ENCODE measurements around the gene SGMS1. TPM values are rescaled to one million over a fixed set of nuclear protein-coding genes. Genes with fewer than 3 reads are reported as not detected.
"Not testable (repeated sequence)": the region's sequence is repeated elsewhere in the genome, so short reads cannot be mapped to it uniquely, and the experiment has no call there.

SGMS1 gene
- total RNA-seq, 1 experiment from 2014 or later = 31.8 TPM

- no peak for DNase-seq (ENCODE audit: low read depth)
Measured at GRCh38 chr10:50426485-50426884, 197.3 kb downstream of the SGMS1 start.

- not testable (repeated sequence) for DNase-seq (ENCODE audit: low read depth)
Measured at GRCh38 chr10:50425215-50425614, 198.5 kb downstream of the SGMS1 start.

- DNase-seq (ENCODE audit: low read depth) = no peak
Measured at GRCh38 chr10:50423448-50423847, 200.3 kb downstream of the SGMS1 start.

- no peak for DNase-seq (ENCODE audit: low read depth)
Measured at GRCh38 chr10:50422259-50422658, 201.5 kb downstream of the SGMS1 start.

- DNase-seq (ENCODE audit: low read depth) = peak; percentile 50
Measured at GRCh38 chr10:50421026-50421719, 202.6 kb downstream of the SGMS1 start.

GRCh38 chr10:50420196-50420595 lies 203.6 kb downstream of the SGMS1 start:
- no peak for DNase-seq (ENCODE audit: low read depth)

GRCh38 chr10:50419756-50420155 lies 204.0 kb downstream of the SGMS1 start:
- no peak for DNase-seq (ENCODE audit: low read depth)

GRCh38 chr10:50419091-50419490 lies 204.7 kb downstream of the SGMS1 start:
- no peak for DNase-seq (ENCODE audit: low read depth)

- DNase-seq (ENCODE audit: low read depth) = peak; percentile 91
Measured at GRCh38 chr10:50417886-50418830, 205.6 kb downstream of the SGMS1 start.

GRCh38 chr10:50417486-50417885 lies 206.3 kb downstream of the SGMS1 start:
- peak; percentile 17 for DNase-seq (ENCODE audit: low read depth)

- DNase-seq (ENCODE audit: low read depth) = no peak
Measured at GRCh38 chr10:50416881-50417280, 206.9 kb downstream of the SGMS1 start.

- DNase-seq (ENCODE audit: low read depth) = no peak
Measured at GRCh38 chr10:50416181-50416824, 207.5 kb downstream of the SGMS1 start.

GRCh38 chr10:50415292-50415691 lies 208.5 kb downstream of the SGMS1 start:
- no peak for DNase-seq (ENCODE audit: low read depth)

- no peak for DNase-seq (ENCODE audit: low read depth)
Measured at GRCh38 chr10:50410066-50410811, 213.5 kb downstream of the SGMS1 start.

GRCh38 chr10:50407076-50407801 lies 216.5 kb downstream of the SGMS1 start:
- no peak for DNase-seq (ENCODE audit: low read depth)

GRCh38 chr10:50406457-50407070 lies 217.2 kb downstream of the SGMS1 start:
- no peak for DNase-seq (ENCODE audit: low read depth)

GRCh38 chr10:50405723-50406122 lies 218.0 kb downstream of the SGMS1 start:
- no peak for DNase-seq (ENCODE audit: low read depth)

- no peak for DNase-seq (ENCODE audit: low read depth)
Measured at GRCh38 chr10:50404021-50404773, 219.6 kb downstream of the SGMS1 start.

- no peak for DNase-seq (ENCODE audit: low read depth)
Measured at GRCh38 chr10:50403074-50403473, 220.7 kb downstream of the SGMS1 start.

GRCh38 chr10:50402466-50402865 lies 221.3 kb downstream of the SGMS1 start:
- no peak for DNase-seq (ENCODE audit: low read depth)
